PC-9 (cell line): ENCODE measurements around the gene DYNLT2B.

Source experiments
- CTCF ChIP-seq: fragments of 200-600 bp; sonication (generic); conservative IDR thresholded peaks from 2 replicates; pipeline ENCODE4 v1.6.1; 2017; ENCODE audit warnings: mixed run types, antibody characterized with exemption, mild to moderate bottlenecking, moderate library complexity
- EZH2 ChIP-seq: fragments of 200-600 bp; sonication (generic); IDR thresholded peaks from 2 replicates; pipeline ENCODE4 v1.8.0; 2017; ENCODE audit warnings: antibody characterized with exemption, low read depth

GRCh38 chr3:196341137-196341536, 23.1 kb upstream of the DYNLT2B start:
- no peak for TF ChIP-seq CTCF
- TF ChIP-seq EZH2: no peak
